IMR-90 (cell line): Measurements from ENCODE around the gene SCYL3. TPM values are rescaled to one million over a fixed set of nuclear protein-coding genes. Genes with fewer than 3 reads are reported as not detected.
A peak's percentile ranks its signal among the peaks of the same experiment; 100 is the strongest.

Experiments used
- ATAC-seq: fragments of 200-7000 bp; cut with Tn5 transposase; 2 replicates; pipeline ENCODE4 v1.9.1; 2020; ENCODE audit warnings: low read depth, mild to moderate bottlenecking, moderate library complexity
- BruUV-seq: library from RNA; stranded (reverse); fragments of 400-500 nt; replicated peaks from 2 replicates; lab custom pipeline; 2021; lab: Mats Ljungman, UMichigan
- CTCF ChIA-PET: fragments of 300-600 bp; formaldehyde crosslinking; extraction: SDS; loops from one replicate; lab custom pipeline; 2021; ENCODE audit warnings: antibody characterized with exemption; lab: Yijun Ruan, JAX
- POLR2A ChIA-PET: fragments of 300-600 bp; sonication (Branson Sonifier 250); formaldehyde crosslinking; loops from one replicate; lab custom pipeline; 2022; ENCODE audit warnings: antibody characterized with exemption; ENCODE audit not compliant: unreplicated experiment; lab: Charles Lee
- DNase-seq: peaks from one replicate; pipeline ENCODE4 v3.0.0; 2013
- H2AFZ ChIP-seq: replicated peaks from 2 replicates; pipeline ENCODE3; 2013; ENCODE audit warnings: low read length, mild to moderate bottlenecking; ENCODE audit not compliant: poor library complexity
- H2AK5ac ChIP-seq: 2 replicates; pipeline ENCODE4 v1.6.1; 2013; ENCODE audit warnings: low read depth, low read length, inconsistent platforms
- H2AK9ac ChIP-seq: replicated peaks from 2 replicates; pipeline ENCODE3; 2013; ENCODE audit warnings: mild to moderate bottlenecking, low read depth, low read length, moderate library complexity; ENCODE audit not compliant: poor library complexity
- H2BK120ac ChIP-seq: 2 replicates; pipeline ENCODE4 v1.6.1; 2013; ENCODE audit warnings: low read depth, low read length, inconsistent platforms
- H2BK15ac ChIP-seq: 3 replicates; pipeline ENCODE4 v1.6.1; 2013; ENCODE audit warnings: low read depth, low read length, inconsistent platforms
- H2BK20ac ChIP-seq: 2 replicates; pipeline ENCODE4 v1.6.1; 2013; ENCODE audit warnings: low read depth, mild to moderate bottlenecking, inconsistent platforms, low read length, moderate library complexity
- H2BK5ac ChIP-seq: 2 replicates; pipeline ENCODE4 v1.6.1; 2013; ENCODE audit warnings: mild to moderate bottlenecking, low read depth, low read length, inconsistent platforms; ENCODE audit not compliant: poor library complexity, severe bottlenecking
- H3K14ac ChIP-seq: replicated peaks from 2 replicates; pipeline ENCODE4 v1.6.1; 2013; ENCODE audit warnings: low read depth, low read length, inconsistent platforms
- H3K18ac ChIP-seq: 2 replicates; pipeline ENCODE4 v1.6.1; 2013; ENCODE audit warnings: low read depth, low read length, control low read depth
- H3K23ac ChIP-seq: 2 replicates; pipeline ENCODE4 v1.6.1; 2013; ENCODE audit warnings: low read depth, low read length, inconsistent platforms
- H3K27ac ChIP-seq: 2 replicates; pipeline ENCODE4 v1.5.1; 2013; ENCODE audit warnings: mild to moderate bottlenecking, control low read depth, low read length; ENCODE audit not compliant: insufficient read depth
- H3K27me3 ChIP-seq: 2 replicates; pipeline ENCODE4 v1.6.1; 2013; ENCODE audit warnings: low read length; ENCODE audit not compliant: control insufficient read depth, insufficient read depth
- H3K36me3 ChIP-seq: 2 replicates; pipeline ENCODE4 v1.6.1; 2013; ENCODE audit warnings: low read length, mixed read lengths; ENCODE audit not compliant: control insufficient read depth, insufficient read depth
- H3K4ac ChIP-seq: 2 replicates; pipeline ENCODE4 v1.6.1; 2013; ENCODE audit warnings: low read depth, low read length, inconsistent platforms
- H3K4me1 ChIP-seq: 2 replicates; pipeline ENCODE4 v1.6.1; 2013; ENCODE audit warnings: low read length, mixed read lengths; ENCODE audit not compliant: control insufficient read depth, insufficient read depth
- H3K4me2 ChIP-seq: 2 replicates; pipeline ENCODE4 v1.6.1; 2013; ENCODE audit warnings: low read depth, mild to moderate bottlenecking, control low read depth, low read length, moderate library complexity
- H3K4me3 ChIP-seq: 2 replicates; pipeline ENCODE4 v1.5.1; 2013; ENCODE audit warnings: low read depth, mild to moderate bottlenecking, control low read depth, low read length, moderate library complexity; ENCODE audit not compliant: insufficient read depth
- H3K56ac ChIP-seq: 2 replicates; pipeline ENCODE4 v1.6.1; 2013; ENCODE audit warnings: low read length, inconsistent platforms; ENCODE audit not compliant: insufficient read depth; ENCODE audit errors: extremely low read depth
- H3K79me1 ChIP-seq, 2 experiments: 2 replicates each; pipeline ENCODE4 v1.6.1; 2013; ENCODE audit warnings: low read length in 2 of 2, inconsistent platforms in 1 of 2, low read depth in 1 of 2
- H3K9ac ChIP-seq: 2 replicates; pipeline ENCODE4 v1.6.1; 2013; ENCODE audit warnings: low read depth, low read length, control low read depth
- H3K9me1 ChIP-seq: 2 replicates; pipeline ENCODE4 v1.6.1; 2013; ENCODE audit warnings: low read length, inconsistent platforms; ENCODE audit not compliant: insufficient read depth
- H3K9me3 ChIP-seq: 2 replicates; pipeline ENCODE4 v1.6.1; 2013; ENCODE audit warnings: low read length; ENCODE audit not compliant: control insufficient read depth, insufficient read depth
- H4K20me1 ChIP-seq: 2 replicates; pipeline ENCODE4 v1.6.1; 2013; ENCODE audit warnings: low read length, inconsistent platforms; ENCODE audit not compliant: insufficient read depth
- H4K5ac ChIP-seq: 2 replicates; pipeline ENCODE4 v1.6.1; 2013; ENCODE audit warnings: mild to moderate bottlenecking, low read depth, low read length, control low read depth
- H4K8ac ChIP-seq, 2 experiments: 2 replicates each; pipeline ENCODE4 v1.6.1; 2013; ENCODE audit warnings: low read depth in 2 of 2, low read length in 2 of 2, control low read depth in 1 of 2, inconsistent platforms in 1 of 2
- H4K91ac ChIP-seq: 2 replicates; pipeline ENCODE4 v1.6.1; 2013; ENCODE audit warnings: low read depth, low read length, inconsistent platforms; ENCODE audit not compliant: insufficient read depth
- BHLHE40 ChIP-seq: fragments of 150-350 bp; IDR thresholded peaks from 2 replicates; pipeline ENCODE4 v1.6.1; 2016; ENCODE audit warnings: mild to moderate bottlenecking, low read depth, low read length
- CEBPB ChIP-seq: IDR thresholded peaks from 2 replicates; pipeline ENCODE4 v1.6.1; 2012; ENCODE audit warnings: low read depth, low read length, improper control_type of control experiment
- CHD1 ChIP-seq: IDR thresholded peaks from 2 replicates; pipeline ENCODE4 v1.6.1; 2012; ENCODE audit warnings: low read depth, low read length, improper control_type of control experiment
- FOS ChIP-seq: fragments of 150-350 bp; IDR thresholded peaks from 2 replicates; pipeline ENCODE4 v1.6.1; 2016; ENCODE audit warnings: low read depth, low read length
- MAFK ChIP-seq: IDR thresholded peaks from 2 replicates; pipeline ENCODE4 v1.6.1; 2012; ENCODE audit warnings: low read depth, low read length, improper control_type of control experiment
- MAZ ChIP-seq: IDR thresholded peaks from 2 replicates; pipeline ENCODE4 v1.6.1; 2012; ENCODE audit warnings: low read depth, mild to moderate bottlenecking, low read length, improper control_type of control experiment, moderate library complexity, borderline replicate concordance
- MXI1 ChIP-seq: IDR thresholded peaks from 2 replicates; pipeline ENCODE4 v1.6.1; 2012; ENCODE audit warnings: low read depth, mild to moderate bottlenecking, low read length, moderate library complexity, borderline replicate concordance
- NFE2L2 ChIP-seq: fragments of 150-350 bp; IDR thresholded peaks from 2 replicates; pipeline ENCODE4 v1.6.1; 2016; ENCODE audit warnings: low read depth, mild to moderate bottlenecking, low read length
- POLR2A ChIP-seq: IDR thresholded peaks from 2 replicates; pipeline ENCODE4 v1.6.1; 2012; ENCODE audit warnings: mild to moderate bottlenecking, low read depth, low read length
- RAD21 ChIP-seq: IDR thresholded peaks from 2 replicates; pipeline ENCODE4 v1.6.1; 2012; ENCODE audit warnings: low read length, improper control_type of control experiment
- RCOR1 ChIP-seq: IDR thresholded peaks from 2 replicates; pipeline ENCODE4 v1.6.1; 2012; ENCODE audit warnings: mild to moderate bottlenecking, low read length, improper control_type of control experiment; ENCODE audit not compliant: insufficient replicate concordance
- RFX5 ChIP-seq: IDR thresholded peaks from 2 replicates; pipeline ENCODE4 v1.8.0; 2012; ENCODE audit warnings: low read depth, mild to moderate bottlenecking, low read length, moderate library complexity
- SMC3 ChIP-seq: fragments of 150-350 bp; IDR thresholded peaks from 2 replicates; pipeline ENCODE4 v1.6.1; 2016; ENCODE audit warnings: low read depth, mild to moderate bottlenecking, antibody characterized with exemption, low read length, moderate library complexity
- WGBS, 2 experiments: methylation state at CpG; one replicate each; pipeline versions ENCODE4 v1.1.5 to v1.1.7; 2013; ENCODE audit warnings: missing lambda C conversion rate in 2 of 2; ENCODE audit not compliant: insufficient read length in 1 of 2; ENCODE audit errors: extremely low coverage in 2 of 2; 5-methylcytosine and 5-hydroxymethylcytosine counted together
- dilution Hi-C: fragments of 300-500 bp; cut with HindIII; formaldehyde crosslinking; loops from one replicate; pipeline ENCODE4 v1.14.3; 2018; ENCODE audit warnings: low sequenced_read_pairs; ENCODE audit not compliant: unreplicated experiment
- in situ Hi-C: fragments of 300-500 bp; cut with MboI; formaldehyde crosslinking; loops from 3 replicates; pipeline ENCODE4 v1.14.3; 2019; ENCODE audit warnings: low sequenced_read_pairs, inconsistent platforms, mixed read lengths
- intact Hi-C: fragments of 100-400 bp; cut with micrococcal nuclease; formaldehyde crosslinking; loops from 2 replicates; pipeline ENCODE4 v1.10.0; 2022
- polyA plus RNA-seq, 3 experiments: library from polyadenylated mRNA; depleted of rRNA; stranded (reverse); fragments of >200 nt; gene quantifications; 2 replicates each; pipeline ENCODE4 v1.2.3, GENCODE V29; 2012; ENCODE audit warnings: low replicate concordance in 1 of 3
- total RNA-seq: library from RNA; depleted of rRNA; stranded (reverse); fragments of >200 nt; gene quantifications from 2 replicates; pipeline ENCODE4 v1.2.3, GENCODE V29; 2012
- TF ChIP-seq, protein P1 (sequence below): fragments of 150-350 bp; IDR thresholded peaks from 2 replicates; pipeline ENCODE4 v1.6.1; 2016; ENCODE audit warnings: low read depth, mild to moderate bottlenecking, low read length, moderate library complexity, borderline replicate concordance
- TF ChIP-seq, protein P2 (sequence below): conservative IDR thresholded peaks from 2 replicates; pipeline ENCODE4 v1.5.1; 2012; ENCODE audit warnings: mild to moderate bottlenecking, low read depth, low read length, improper control_type of control experiment

SCYL3 gene
- total and polyA plus RNA-seq, 2 of the 4 experiments (the other 2 are of a cell fraction): 3.9 to 8.4 TPM

DNA sequence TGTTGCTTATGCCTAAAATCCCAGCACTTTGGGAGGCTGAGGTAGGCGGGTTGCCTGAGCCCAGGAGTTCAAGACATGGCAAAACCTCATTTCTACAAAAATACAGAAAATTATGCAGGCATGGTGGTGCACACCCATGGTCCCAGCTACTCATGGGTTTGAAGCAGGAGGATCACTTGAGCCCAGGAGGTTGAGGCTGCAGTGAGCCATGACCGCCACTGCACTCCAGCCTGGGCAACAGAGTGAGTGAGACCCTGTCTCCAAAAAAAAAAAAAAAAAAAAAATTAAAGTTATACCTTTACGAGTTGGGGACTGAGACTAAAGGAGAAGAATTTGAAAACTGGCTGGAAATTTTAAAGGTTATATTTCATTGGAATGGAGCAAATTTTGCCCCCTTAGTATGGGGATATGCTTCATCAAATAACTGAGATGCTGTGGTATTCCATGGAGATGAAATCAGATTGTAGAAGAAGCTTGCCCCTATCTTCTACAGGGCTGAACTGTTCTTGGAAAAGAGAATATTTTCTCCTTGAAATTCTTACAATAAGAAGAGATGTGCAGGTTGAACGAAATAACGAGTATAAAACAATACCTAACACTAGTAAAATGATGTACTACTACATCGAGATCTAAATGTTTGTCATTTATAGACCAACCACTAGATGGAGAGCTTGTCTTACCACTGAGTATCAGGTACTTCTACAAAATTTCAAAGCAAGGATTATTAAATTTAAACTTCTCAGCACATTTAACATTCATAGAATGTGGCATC, 34.9 kb upstream of the SCYL3 start:
- Histone ChIP-seq H3K9me1 (no peaks in the 10 kb centered on the region), H2AK5ac (no peak overlapping the region), H3K36me3 (no peaks in the 10 kb centered on the region), H4K20me1 (no peaks in the 10 kb centered on the region), H2BK15ac (no peak overlapping the region), H3K14ac (no peak overlapping the region), H3K4me3 (no peak overlapping the region), H3K4ac (no peak overlapping the region), H3K18ac (no peak overlapping the region), H3K4me2 (no peak overlapping the region), H3K9me3 (no peaks in the 10 kb centered on the region), H4K5ac (no peak overlapping the region), H3K23ac (no peak overlapping the region), H3K56ac (no peak overlapping the region), H3K27me3 (no peaks in the 10 kb centered on the region), H4K8ac (no peak overlapping the region), H4K91ac (no peak overlapping the region), H3K79me1 (no peaks in the 10 kb centered on the region), H2BK5ac (no peak overlapping the region), H2BK20ac (no peak overlapping the region), H2BK120ac (no peak overlapping the region), H3K27ac (no peak overlapping the region), H2AK9ac (no peak overlapping the region), H2AFZ (no peak overlapping the region), H3K4me1 (no peaks in the 10 kb centered on the region; the same call in 1 of the 2 replicates), H3K9ac (no peak overlapping the region)
- intact Hi-C loops: loop anchor here (1.0 to 10.0 kb wide), 7 partner anchors 146 to 1296 kb away; partner anchors contain the start of genes GORAB and KIFAP3
- peak; percentile 72 for DNase-seq
- TF ChIP-seq, protein P1, sequence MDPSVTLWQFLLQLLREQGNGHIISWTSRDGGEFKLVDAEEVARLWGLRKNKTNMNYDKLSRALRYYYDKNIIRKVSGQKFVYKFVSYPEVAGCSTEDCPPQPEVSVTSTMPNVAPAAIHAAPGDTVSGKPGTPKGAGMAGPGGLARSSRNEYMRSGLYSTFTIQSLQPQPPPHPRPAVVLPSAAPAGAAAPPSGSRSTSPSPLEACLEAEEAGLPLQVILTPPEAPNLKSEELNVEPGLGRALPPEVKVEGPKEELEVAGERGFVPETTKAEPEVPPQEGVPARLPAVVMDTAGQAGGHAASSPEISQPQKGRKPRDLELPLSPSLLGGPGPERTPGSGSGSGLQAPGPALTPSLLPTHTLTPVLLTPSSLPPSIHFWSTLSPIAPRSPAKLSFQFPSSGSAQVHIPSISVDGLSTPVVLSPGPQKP: no peak
- no peak for TF ChIP-seq RCOR1
- TF ChIP-seq RAD21: peak; percentile 90
- TF ChIP-seq, protein P2, sequence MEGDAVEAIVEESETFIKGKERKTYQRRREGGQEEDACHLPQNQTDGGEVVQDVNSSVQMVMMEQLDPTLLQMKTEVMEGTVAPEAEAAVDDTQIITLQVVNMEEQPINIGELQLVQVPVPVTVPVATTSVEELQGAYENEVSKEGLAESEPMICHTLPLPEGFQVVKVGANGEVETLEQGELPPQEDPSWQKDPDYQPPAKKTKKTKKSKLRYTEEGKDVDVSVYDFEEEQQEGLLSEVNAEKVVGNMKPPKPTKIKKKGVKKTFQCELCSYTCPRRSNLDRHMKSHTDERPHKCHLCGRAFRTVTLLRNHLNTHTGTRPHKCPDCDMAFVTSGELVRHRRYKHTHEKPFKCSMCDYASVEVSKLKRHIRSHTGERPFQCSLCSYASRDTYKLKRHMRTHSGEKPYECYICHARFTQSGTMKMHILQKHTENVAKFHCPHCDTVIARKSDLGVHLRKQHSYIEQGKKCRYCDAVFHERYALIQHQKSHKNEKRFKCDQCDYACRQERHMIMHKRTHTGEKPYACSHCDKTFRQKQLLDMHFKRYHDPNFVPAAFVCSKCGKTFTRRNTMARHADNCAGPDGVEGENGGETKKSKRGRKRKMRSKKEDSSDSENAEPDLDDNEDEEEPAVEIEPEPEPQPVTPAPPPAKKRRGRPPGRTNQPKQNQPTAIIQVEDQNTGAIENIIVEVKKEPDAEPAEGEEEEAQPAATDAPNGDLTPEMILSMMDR: peak; percentile 87
- TF ChIP-seq MXI1: no peak
- no peak for TF ChIP-seq MAZ
- no peak for TF ChIP-seq BHLHE40
- TF ChIP-seq CHD1: no peak
- no peak for TF ChIP-seq RFX5
- 0 out of 2 replicates have a peak, but pooled peaks have one; percentile 12 for TF ChIP-seq MAFK
- TF ChIP-seq CEBPB: no peak
- no peak for TF ChIP-seq FOS
- peak; percentile 38; the same call in 1 of the 2 replicates for TF ChIP-seq POLR2A
- peak; percentile 78 for TF ChIP-seq SMC3
- no peak for TF ChIP-seq NFE2L2
- dilution Hi-C loops: no loop called here
- no TSS peak for BruUV-seq
- in situ Hi-C loops: loop anchor here (25.0 kb wide), 2 partner anchors 734 to 834 kb away; partner anchors contain the start of gene PRRX1
- ATAC-seq: peak; percentile 80; the same call in 1 of the 2 replicates
- ChIA-PET CTCF (interaction anchor here (0.9 to 1.3 kb wide), 3 partner anchors 12 to 999 kb away, joined by 3 to 6 read pairs (median 3); partner anchors contain the start of gene SCYL3), POLR2A (interaction anchor here (0.6 kb wide), 1 partner anchor 20 kb away, joined by 21 read pairs; no protein-coding TSS in a partner anchor)
- WGBS, 2 experiments: no CpG with 5 or more reads among the region's 6 CpGs
